ENCODE data around the gene FBXW4. TPM values are rescaled to one million over a fixed set of nuclear protein-coding genes. Genes with fewer than 3 reads are reported as not detected.

FBXW4 gene
- total and polyA plus RNA-seq, 12 donors: 34.4 to 81.7 (median 58.0) TPM

DNA sequence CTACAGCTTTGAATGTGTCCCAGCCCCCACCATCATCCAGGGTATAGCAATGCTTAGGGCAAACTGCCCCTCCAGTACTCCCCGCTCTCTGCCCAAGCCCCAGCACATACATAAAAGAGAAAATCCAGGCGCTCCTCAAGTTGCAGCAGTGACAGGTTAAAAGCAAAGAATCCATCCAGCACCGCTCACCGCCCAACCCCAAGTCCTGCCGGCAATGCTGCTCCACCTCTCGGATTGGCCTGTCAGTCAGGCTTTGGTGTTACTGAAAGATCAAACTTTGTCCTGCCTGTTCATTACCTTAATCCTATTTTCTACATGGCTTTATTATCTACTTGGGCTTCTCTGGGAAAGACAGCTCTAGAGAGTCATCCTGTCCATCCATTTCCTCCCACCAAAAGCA, 75.0 kb downstream of the FBXW4 start:
- no peaks in the 10 kb centered on the region for H3K4me1 ChIP-seq (replicated peaks in 1 of 2)
- H3K36me3 ChIP-seq (replicated peaks in 1 of 2): peaks cover 0 to 16% of the 10 kb centered on the region in 2 donors
- DNase-seq: no peak
- no peak overlapping the region for H3K27ac ChIP-seq
- no peaks in the 10 kb centered on the region for H3K9me3 ChIP-seq (replicated peaks in 1 of 3)
- no peak overlapping the region for H3K4me3 ChIP-seq
- intact Hi-C loops (cut with DNase I): no loop called here
- no peaks in the 10 kb centered on the region for H3K27me3 ChIP-seq
- 97 to 100% (median 99%) methylated on average over 4 to 6 of the region's 6 CpGs for WGBS, 4 donors
- no peak for TF ChIP-seq POLR2A (IDR thresholded peaks at IDR 0.05)
- TF ChIP-seq, protein P1, sequence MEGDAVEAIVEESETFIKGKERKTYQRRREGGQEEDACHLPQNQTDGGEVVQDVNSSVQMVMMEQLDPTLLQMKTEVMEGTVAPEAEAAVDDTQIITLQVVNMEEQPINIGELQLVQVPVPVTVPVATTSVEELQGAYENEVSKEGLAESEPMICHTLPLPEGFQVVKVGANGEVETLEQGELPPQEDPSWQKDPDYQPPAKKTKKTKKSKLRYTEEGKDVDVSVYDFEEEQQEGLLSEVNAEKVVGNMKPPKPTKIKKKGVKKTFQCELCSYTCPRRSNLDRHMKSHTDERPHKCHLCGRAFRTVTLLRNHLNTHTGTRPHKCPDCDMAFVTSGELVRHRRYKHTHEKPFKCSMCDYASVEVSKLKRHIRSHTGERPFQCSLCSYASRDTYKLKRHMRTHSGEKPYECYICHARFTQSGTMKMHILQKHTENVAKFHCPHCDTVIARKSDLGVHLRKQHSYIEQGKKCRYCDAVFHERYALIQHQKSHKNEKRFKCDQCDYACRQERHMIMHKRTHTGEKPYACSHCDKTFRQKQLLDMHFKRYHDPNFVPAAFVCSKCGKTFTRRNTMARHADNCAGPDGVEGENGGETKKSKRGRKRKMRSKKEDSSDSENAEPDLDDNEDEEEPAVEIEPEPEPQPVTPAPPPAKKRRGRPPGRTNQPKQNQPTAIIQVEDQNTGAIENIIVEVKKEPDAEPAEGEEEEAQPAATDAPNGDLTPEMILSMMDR (IDR thresholded peaks at IDR 0.05): no peak

DNA sequence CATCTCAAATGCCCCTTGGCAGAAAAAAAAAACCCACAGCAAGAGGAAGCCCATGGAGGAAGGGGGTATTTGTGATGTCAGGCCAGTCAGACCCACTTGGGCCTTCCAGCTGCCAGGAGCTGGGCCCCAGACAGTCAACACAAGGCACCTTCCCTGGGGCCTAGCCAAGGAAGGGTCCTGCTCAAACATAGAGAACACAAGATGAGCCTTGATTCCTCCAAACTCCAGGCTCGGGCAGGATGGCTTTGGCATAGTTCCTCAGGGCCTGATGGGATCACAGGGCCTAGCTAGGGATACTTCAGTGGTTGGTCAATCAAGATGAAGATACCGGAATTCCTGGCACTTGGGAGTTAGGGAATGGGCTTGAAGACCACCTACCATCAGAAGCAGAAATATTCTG, 76.1 kb downstream of the FBXW4 start:
- H3K27me3 ChIP-seq: no peaks in the 10 kb centered on the region
- no peaks in the 10 kb centered on the region for H3K4me1 ChIP-seq (replicated peaks in 1 of 2)
- H3K9me3 ChIP-seq (replicated peaks in 1 of 3): no peaks in the 10 kb centered on the region
- WGBS, 4 donors: 93 to 100% (median 96%) methylated on average over 2 of the region's 2 CpGs
- intact Hi-C loops (cut with DNase I): no loop called here
- H3K4me3 ChIP-seq: no peak overlapping the region
- TF ChIP-seq, protein P1 (IDR thresholded peaks at IDR 0.05): no peak
- no peak for TF ChIP-seq POLR2A (IDR thresholded peaks at IDR 0.05)
- peaks cover 0 to 10% of the 10 kb centered on the region in 2 donors for H3K36me3 ChIP-seq (replicated peaks in 1 of 2)
- no peak for DNase-seq
- H3K27ac ChIP-seq: no peak overlapping the region

DNA sequence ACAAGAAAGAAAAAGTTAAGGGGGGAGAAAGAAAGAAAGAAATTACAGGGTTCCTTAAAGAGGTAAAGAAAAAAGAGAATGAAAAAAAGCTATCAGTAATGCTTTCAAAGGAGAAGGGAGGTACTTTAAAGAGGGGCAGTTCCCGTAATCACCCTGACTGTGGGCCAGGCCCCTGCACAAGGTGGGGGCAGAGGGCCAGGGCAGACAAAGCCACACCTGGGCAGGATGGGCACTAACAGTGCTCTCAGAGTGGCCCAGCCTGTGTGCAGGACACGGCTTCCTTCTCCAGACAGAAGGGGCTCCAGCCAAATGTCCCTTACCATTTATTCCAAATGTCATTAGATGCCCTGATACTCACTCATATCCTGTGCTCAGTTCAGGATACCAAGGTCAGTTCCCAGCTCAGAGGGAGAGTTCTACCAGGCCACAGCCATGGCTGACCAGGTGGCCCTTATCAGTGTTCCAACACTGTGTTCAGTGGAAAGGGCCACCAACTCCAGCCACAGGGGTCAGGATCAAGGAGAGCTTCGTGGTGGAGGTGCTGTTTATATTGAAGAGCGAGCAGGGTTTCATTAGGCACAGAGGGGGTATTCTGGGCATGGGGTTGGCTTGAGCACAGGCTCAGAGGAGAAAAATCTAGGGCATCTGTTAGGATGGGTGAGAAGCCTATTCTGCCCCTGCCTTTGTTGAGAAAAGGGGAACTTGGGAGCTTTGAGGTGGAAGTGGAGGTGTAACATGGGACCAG, 77.0 kb downstream of the FBXW4 start:
- no peaks in the 10 kb centered on the region for H3K27me3 ChIP-seq
- H3K9me3 ChIP-seq (replicated peaks in 1 of 3): no peaks in the 10 kb centered on the region
- intact Hi-C loops (cut with DNase I): no loop called here
- TF ChIP-seq, protein P1 (IDR thresholded peaks at IDR 0.05): no peak
- TF ChIP-seq POLR2A (IDR thresholded peaks at IDR 0.05): no peak
- H3K27ac ChIP-seq: no peak overlapping the region
- H3K36me3 ChIP-seq (replicated peaks in 1 of 2): peaks cover 0 to 7% of the 10 kb centered on the region in 2 donors
- no peak overlapping the region for H3K4me3 ChIP-seq
- DNase-seq: no peak
- WGBS, 4 donors: 81 to 84% (median 83%) methylated on average over 4 of the region's 4 CpGs
- H3K4me1 ChIP-seq (replicated peaks in 1 of 2): no peaks in the 10 kb centered on the region

DNA sequence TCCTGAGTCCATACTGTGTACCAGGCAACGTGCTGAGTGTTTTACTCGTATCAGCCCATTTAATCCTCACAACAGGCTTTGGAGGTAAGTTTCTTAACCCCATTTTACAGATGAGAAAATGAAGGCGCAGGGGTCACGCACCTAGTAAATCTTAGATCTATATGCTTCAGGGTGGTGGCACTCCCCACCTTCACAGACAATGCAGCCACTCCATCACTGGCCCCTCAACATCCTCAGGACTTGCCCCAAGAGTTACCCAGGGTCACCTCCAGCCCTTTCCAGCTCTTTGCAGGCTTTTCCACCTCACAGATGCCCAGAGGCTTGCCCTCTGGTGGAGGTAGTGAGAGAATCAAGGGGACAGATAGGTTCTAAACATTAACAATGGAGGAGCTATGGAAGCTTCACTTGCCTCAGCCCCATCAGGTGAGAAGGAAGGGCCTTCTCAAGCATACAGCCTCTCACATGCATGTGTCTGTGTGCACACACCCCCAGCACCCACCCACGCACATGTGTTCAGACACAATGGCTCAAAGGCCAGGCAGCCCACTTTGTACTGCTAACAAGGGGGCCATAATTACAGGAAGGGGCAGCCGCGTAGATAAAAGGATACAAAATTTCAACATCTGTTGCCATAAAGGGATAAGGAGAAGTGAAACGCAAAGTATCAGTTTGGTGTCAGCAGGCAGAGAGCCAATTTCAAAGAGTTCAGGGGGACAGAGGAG, 77.7 kb downstream of the FBXW4 start:
- H3K4me3 ChIP-seq: no peak overlapping the region
- no peaks in the 10 kb centered on the region for H3K4me1 ChIP-seq (replicated peaks in 1 of 2)
- TF ChIP-seq, protein P1 (IDR thresholded peaks at IDR 0.05): no peak
- no peak for TF ChIP-seq POLR2A (IDR thresholded peaks at IDR 0.05)
- no peaks in the 10 kb centered on the region for H3K27me3 ChIP-seq
- DNase-seq: no peak
- 79 to 85% (median 81%) methylated on average over 8 of the region's 8 CpGs for WGBS, 4 donors
- intact Hi-C loops (cut with DNase I): no loop called here
- no peaks in the 10 kb centered on the region for H3K9me3 ChIP-seq (replicated peaks in 1 of 3)
- peaks cover 0 to 8% of the 10 kb centered on the region in 2 donors for H3K36me3 ChIP-seq (replicated peaks in 1 of 2)
- H3K27ac ChIP-seq: no peak overlapping the region
